HG03571 (cell line): Measurements from ENCODE around the gene CEMP1.

Experiments used
- ATAC-seq: cut with Tn5 transposase; IDR thresholded peaks from one replicate; pipeline ENCODE4 v1.9.1; 2021; ENCODE audit not compliant: unreplicated experiment

CEMP1 gene

DNA sequence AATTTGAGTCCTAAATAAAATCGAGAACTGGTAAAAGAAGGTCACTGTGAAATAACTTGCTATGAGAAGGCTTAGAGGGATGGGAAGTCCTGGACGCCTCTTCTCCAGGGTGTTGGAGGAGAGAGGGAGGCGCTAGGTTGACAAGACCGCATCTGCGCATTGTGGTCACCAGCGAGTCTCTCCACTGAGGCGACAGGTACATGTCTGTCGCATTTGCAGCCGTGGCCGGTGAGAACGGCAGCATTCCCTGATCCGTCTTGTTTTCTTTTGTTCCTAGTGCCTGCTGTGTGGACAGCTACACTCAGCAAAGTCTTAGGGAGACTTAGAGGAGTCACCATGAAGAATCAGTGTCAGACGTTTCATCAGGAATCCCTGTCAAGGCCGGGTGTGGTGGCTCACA is 25.5 kb downstream of the CEMP1 start:
- no peak for ATAC-seq

DNA sequence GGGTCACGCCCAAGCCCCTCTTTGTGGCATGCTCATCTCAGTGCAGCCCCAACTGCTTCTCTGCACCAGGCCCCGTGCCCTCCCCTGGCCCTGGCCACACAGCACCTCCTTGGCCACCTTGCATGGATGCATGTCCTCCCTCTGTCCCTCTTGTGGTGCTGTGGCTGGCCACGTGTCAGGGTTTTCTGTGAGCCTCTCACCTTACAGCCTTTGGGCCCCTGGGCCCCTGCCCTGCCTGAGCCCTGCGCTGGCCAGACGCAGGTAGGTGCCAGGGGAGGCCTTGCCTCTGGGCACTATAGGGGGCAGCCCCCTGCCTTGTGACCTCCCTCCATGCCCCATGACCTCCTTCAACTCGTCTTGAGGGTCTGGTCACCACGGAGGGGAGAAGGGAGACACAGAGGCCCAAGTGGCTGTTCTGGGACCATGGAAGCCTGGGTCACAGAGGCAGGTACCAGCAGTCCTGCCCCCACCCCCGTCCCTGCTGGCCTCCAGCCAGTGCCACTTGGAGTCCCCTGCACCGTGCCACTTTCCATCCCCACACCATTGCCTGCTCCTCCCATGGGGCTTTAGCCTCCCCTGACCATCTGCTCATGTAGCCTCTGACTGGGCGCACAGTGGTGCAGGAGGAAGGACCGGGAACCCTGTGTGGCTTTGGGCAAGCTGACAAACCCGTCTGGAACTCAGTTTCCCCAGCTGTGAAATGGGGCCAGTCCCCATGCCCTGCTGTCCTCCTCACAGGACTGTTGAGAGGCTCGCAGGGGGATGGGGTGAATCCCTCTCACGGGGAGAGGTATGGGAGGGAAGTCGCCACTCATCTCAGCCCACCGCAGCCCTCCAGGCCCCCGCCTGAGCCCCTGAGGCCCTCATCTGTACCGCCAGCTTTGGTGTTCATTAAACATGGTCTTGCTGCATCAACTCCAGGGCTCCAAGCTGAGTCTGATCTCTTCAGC is 29.0 kb downstream of the CEMP1 start:
- ATAC-seq = no peak

- no peak for ATAC-seq
Observed at GRCh38 chr16:2500918-2501750, 30.1 kb downstream of the CEMP1 start.

DNA sequence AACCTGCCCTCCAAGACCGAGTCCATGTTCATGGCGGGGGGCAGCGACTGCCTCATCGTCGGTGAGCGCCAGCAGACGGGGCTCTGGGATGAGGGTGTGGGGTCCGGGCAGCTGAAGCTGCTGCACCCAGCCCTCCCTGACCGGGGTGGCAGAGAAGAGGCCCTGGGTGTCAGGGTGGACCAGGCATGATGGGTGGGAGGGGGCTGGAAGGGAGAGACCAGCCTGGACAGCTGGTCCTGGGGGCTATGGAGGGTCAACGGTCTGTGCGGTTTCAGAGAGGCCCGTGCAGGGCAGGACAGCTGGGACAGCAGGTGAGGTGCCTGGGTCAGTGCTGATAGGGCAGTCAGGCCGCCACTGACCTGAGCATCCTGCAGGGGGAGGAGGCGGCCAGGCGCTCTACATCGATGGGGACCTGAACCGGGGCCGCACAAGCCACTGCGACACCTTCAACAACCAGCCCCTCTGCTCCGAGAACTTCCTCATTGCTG is 30.7 kb downstream of the CEMP1 start:
- ATAC-seq = no peak

- no peak for ATAC-seq
Observed at GRCh38 chr16:2499890-2500429, 31.2 kb downstream of the CEMP1 start.

GRCh38 chr16:2499454-2499853 is 31.8 kb downstream of the CEMP1 start:
- ATAC-seq = no peak

GRCh38 chr16:2498531-2499253 is 32.5 kb downstream of the CEMP1 start:
- ATAC-seq = no peak

DNA sequence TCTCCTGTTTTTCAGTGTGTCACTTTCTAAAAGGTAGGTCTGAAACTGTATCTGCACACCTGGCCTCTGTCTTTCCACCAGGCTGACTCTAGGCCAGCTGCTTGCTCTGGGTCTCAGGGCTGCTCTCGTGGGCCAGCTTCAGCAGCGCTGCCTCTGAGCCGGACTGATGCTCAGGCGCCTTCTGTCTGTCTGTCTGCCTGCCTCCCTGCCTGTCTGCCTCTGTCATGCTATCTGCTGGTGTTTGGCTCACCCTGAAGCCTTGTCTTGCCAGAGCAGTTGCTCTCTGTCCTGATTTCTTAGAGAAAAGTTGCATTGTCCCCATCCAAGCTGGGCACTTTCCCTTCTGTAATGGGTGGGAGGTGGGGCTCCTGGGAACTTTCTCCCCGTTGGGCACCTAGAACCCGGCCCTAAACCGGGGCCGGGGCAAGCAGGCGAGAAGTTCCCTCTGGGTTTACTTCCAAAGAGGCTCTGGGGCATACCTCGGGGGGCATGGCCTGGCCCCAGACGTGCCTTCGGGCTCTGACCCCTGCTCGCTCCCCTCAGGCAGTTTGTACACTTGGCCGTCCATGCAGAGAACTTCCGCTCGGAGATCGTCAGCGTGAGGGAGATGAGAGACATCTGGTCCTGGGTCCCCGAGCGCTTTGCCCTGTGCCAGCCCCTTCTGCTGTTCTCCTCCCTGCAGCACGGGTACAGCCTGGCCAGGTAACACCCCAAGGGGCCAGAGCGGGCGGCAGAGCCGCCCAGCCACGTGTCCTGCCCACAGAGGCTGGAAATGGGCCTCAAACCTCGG is 33.3 kb downstream of the CEMP1 start:
- ATAC-seq = no peak

DNA sequence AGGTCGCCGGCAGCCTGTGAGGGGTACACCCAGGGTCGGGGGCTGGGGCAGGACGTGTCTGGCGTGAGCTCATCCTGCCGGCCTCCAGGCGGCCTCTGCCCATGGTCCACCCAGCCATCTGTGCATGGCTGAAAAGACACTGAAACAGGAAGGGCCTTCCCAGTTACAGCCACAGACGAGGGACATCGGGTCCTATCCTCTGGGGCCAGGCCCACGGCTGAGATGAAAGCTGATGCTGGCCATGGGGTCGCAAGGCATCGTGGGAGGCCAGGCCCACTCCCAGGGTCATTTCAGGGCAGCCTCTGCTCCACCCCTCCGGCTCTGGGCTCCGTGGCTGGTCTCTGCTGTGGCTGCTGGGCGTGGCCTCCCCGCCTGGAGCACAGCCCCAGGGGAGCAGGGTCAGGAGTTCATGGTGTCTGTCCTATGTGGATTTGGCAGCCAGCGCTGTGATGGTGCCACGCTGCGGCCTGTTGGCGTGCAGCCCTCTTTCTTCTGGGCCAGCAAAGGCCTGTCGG is 34.0 kb downstream of the CEMP1 start:
- no peak for ATAC-seq

DNA sequence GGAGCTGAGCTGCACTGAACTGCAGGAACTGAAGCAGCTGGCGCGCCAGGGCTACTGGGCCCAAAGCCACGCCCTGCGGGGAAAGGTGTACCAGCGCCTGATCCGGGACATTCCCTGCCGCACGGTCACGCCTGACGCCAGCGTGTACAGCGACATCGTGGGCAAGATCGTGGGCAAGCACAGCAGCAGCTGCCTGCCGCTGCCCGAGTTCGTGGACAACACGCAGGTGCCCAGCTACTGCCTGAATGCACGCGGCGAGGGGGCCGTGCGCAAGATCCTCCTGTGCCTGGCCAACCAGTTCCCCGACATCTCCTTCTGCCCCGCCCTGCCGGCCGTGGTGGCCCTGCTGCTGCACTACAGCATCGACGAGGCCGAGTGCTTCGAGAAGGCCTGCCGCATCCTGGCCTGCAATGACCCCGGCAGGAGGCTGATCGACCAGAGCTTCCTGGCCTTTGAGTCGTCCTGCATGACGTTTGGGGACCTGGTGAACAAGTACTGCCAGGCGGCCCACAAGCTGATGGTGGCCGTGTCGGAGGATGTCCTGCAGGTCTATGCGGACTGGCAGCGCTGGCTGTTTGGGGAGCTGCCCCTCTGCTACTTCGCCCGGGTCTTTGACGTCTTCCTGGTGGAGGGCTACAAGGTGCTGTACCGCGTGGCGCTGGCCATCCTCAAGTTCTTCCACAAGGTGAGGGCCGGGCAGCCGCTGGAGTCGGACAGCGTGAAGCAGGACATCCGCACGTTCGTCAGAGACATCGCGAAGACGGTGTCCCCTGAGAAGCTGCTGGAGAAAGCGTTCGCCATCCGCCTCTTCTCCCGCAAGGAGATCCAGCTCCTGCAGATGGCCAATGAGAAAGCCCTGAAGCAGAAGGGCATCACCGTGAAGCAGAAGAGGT is 34.7 kb downstream of the CEMP1 start:
- no peak for ATAC-seq

- no peak for ATAC-seq
Observed at GRCh38 chr16:2495041-2495440, 36.2 kb downstream of the CEMP1 start.

GRCh38 chr16:2494616-2495015 is 36.6 kb downstream of the CEMP1 start:
- no peak for ATAC-seq

DNA sequence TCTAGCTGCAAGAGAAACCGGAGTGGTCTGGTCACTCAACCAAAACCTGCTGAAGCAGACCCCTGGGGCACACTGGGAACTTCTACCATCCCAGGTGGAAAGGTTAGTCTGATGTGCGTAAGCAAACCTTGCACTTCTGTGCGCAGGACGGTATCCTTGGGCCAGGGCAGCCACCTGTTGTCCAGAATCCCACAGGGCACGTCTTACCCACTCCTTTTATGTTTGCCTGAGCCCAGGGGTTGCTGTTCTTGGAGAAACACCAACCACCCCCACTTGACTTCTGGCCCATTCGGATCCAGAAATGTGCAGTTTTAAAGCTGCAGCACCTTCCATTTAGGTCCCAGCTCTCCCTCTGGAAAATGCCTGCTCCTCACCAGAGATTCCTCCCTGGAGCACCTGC is 37.6 kb downstream of the CEMP1 start:
- no peak for ATAC-seq

DNA sequence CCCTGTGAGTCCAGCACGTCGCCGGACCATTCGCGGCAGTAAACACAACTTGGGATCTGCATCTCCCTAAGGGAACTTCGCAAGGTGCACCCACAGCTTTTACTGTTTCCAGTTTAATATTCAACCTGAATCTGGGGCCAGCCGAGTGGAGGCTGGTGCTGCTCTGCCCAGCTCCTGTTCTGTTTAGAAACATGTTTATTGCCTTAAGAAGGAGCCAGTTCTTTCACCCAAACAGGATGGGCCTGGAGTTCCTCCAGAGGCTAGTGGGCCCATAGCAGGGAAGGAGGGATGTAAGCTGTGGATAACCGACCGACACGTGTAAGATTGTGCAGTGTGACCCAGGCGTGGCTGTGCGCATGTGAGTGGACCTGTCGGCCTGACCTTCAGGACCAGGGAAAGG is 38.9 kb downstream of the CEMP1 start:
- no peak for ATAC-seq

- no peak for ATAC-seq
Observed at GRCh38 chr16:2490190-2491105, 40.8 kb downstream of the CEMP1 start.

- no peak for ATAC-seq
Observed at GRCh38 chr16:2489581-2489980, 41.6 kb downstream of the CEMP1 start.

GRCh38 chr16:2487903-2488531 is 43.2 kb downstream of the CEMP1 start:
- ATAC-seq = no peak

DNA sequence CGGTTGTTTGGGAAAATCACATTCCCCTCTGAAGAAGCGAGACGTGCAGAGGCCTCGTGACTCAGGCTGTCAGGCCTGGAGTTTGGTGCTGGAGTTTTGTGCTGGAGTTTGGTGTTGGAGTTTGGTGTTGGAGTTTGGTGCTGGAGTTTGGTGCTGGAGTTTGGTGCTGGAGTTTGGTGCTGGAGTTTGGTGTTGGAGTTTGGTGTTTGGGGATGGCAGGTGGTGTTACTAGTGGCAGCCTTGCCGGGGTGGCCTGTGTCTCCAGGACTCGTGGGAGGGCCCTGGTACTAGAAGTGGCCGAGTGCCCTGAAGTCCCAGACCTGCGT is 43.7 kb downstream of the CEMP1 start:
- ATAC-seq = no peak
